ENCODE data around the gene ADIPOR1.
A peak's percentile ranks its signal among the peaks of the same experiment; 100 is the strongest.
"Not testable (repeated sequence)": the region's sequence is repeated elsewhere in the genome, so short reads cannot be mapped to it uniquely, and the experiment has no call there.

The ADIPOR1 gene

GRCh38 chr1:202934755-202935154 is 23.4 kb downstream of the ADIPOR1 start:
- no peak for DNase-seq

GRCh38 chr1:202932476-202932875 is 25.6 kb downstream of the ADIPOR1 start:
- no peak for DNase-seq

- peak; percentile 91 to 94 for DNase-seq
These were observed 31.3 kb downstream of the ADIPOR1 start, which contains the start of gene KLHL12 for GRCh38 chr1:202926581-202927491. Gene KLHL12 (minus strand): TSS chr1:202927234. CDS start chr1:202925162, 2,072 bp downstream.

GRCh38 chr1:202923533-202923932 is 34.6 kb downstream of the ADIPOR1 start:
- no peak for DNase-seq

GRCh38 chr1:202919615-202920014 is 38.5 kb downstream of the ADIPOR1 start:
- no peak for DNase-seq

- DNase-seq: no peak
These were observed 43.0 kb downstream of the ADIPOR1 start for GRCh38 chr1:202915146-202915545.

GRCh38 chr1:202912476-202912875 is 45.6 kb downstream of the ADIPOR1 start:
- not testable (repeated sequence) for DNase-seq

- no peak for DNase-seq
These were observed 48.6 kb downstream of the ADIPOR1 start for GRCh38 chr1:202909494-202909893.

- no peak for DNase-seq
These were observed 49.1 kb downstream of the ADIPOR1 start for GRCh38 chr1:202908998-202909397.

GRCh38 chr1:202905331-202905730 is 52.8 kb downstream of the ADIPOR1 start:
- DNase-seq: no peak

GRCh38 chr1:202903808-202904207 is 54.3 kb downstream of the ADIPOR1 start:
- DNase-seq: not testable (repeated sequence)

GRCh38 chr1:202901555-202901954 is 56.6 kb downstream of the ADIPOR1 start:
- no peak for DNase-seq

GRCh38 chr1:202892501-202892900 is 65.6 kb downstream of the ADIPOR1 start:
- no peak for DNase-seq

Measured in NCI-H1930 (cell line).